Ovary (tissue), 9 donors: ENCODE data around the gene PSME3. TPM values are rescaled to one million over a fixed set of nuclear protein-coding genes. Genes with fewer than 3 reads are reported as not detected.

Experiments used
- DNase-seq, 5 donors: peaks; one replicate each; pipeline ENCODE4 v3.0.0-alpha.2; 2019 to 2020
- H3K27ac ChIP-seq, 2 donors: fragments of 200-600 bp; one replicate each; pipeline versions ENCODE4 v1.5.1 to v1.8.0; 2019 to 2022
- H3K27me3 ChIP-seq: fragments of 200-600 bp; one replicate; pipeline ENCODE4 v1.8.0; 2022
- H3K36me3 ChIP-seq: fragments of 200-600 bp; sonication (generic); one replicate; pipeline ENCODE4 v1.5.1; 2019
- H3K4me1 ChIP-seq: one replicate; pipeline ENCODE4 v1.8.1; 2013; ENCODE audit warnings: mild to moderate bottlenecking, moderate library complexity; ENCODE audit not compliant: insufficient read depth
- H3K4me3 ChIP-seq: fragments of 200-600 bp; sonication (generic); one replicate; pipeline ENCODE4 v1.5.1; 2017
- H3K9me3 ChIP-seq, 2 donors: fragments of 200-600 bp in 1 of 2; sonication (generic) in 1 of 2; one replicate each; pipeline versions ENCODE4 v1.5.1 to v1.8.1; 2013 to 2019; ENCODE audit warnings: mild to moderate bottlenecking in 1 of 2, moderate library complexity in 1 of 2
- CTCF ChIP-seq, 3 donors: fragments of 450-650 bp in 2 of 3; fragments of 200-600 bp in 1 of 3; IDR thresholded peaks; one replicate each; pipeline versions ENCODE4 v1.5.1 to v1.8.0; 2016 to 2022; ENCODE audit warnings: antibody characterized with exemption in 3 of 3, mild to moderate bottlenecking in 1 of 3
- EP300 ChIP-seq: sonication (generic); formaldehyde crosslinking; IDR thresholded peaks from one replicate; pipeline ENCODE4 v1.6.1; 2017; ENCODE audit warnings: antibody characterized with exemption
- POLR2A ChIP-seq: fragments of 450-650 bp; IDR thresholded peaks from one replicate; pipeline ENCODE4 v1.6.1; 2017; ENCODE audit warnings: antibody characterized with exemption, mild to moderate bottlenecking, moderate library complexity
- WGBS, 3 donors: extraction: QIAGEN DNeasy Blood & Tissue Kit in 1 of 3; methylation state at CpG; one replicate each; pipeline versions ENCODE4 v1.1.5 to v1.1.7; 2013 to 2017; 5-methylcytosine and 5-hydroxymethylcytosine counted together
- intact Hi-C, 4 donors: fragments of 100-400 bp; cut with DNase I; formaldehyde crosslinking; loops; one replicate each; pipeline versions ENCODE4 v1.11.0 to v1.15.1; 2022 to 2023
- polyA plus RNA-seq, 2 donors: library from polyadenylated mRNA; stranded (reverse); fragments of 200-250 nt in 1 of 2; fragments of 350-450 nt in 1 of 2; fragmentation: Illumina TruSeq in 1 of 2; extraction: RNeasy Lipid Tissue Mini Kit (QIAGEN cat#74804) in 1 of 2; gene quantifications; one replicate each; pipeline ENCODE4 v1.2.3, GENCODE V29; 2013 to 2014
- total RNA-seq, 7 donors: library from RNA; depleted of rRNA in 2 of 7; stranded (reverse); fragments of >200 nt in 2 of 7; fragmentation: NEBNext Ultra II Directional in 3 of 7; extraction: Animal tissue kit (Norgen Biotek cat#: 25700) in 3 of 7; gene quantifications; one replicate each; pipeline versions ENCODE4 v1.1.0 to v1.2.4, GENCODE V29; 2016 to 2023
- donor health status: DM: no; HTN: no; CAD: no; lungs with moderate emphysema.
- donor health status: DM: no; HTN: no; CAD: no.
- donor health status: Bipolar disorder and iron deficiency.
- donor health status: DM: yes; HTN: yes; CAD: no.
- donor health status: DM: no; HTN: no; CAD: no.
- donor health status: DM: yes; HTN: yes; CAD: no.

PSME3 gene
- total and polyA plus RNA-seq, 9 donors = 28.6 to 118 (median 61.9) TPM

DNA sequence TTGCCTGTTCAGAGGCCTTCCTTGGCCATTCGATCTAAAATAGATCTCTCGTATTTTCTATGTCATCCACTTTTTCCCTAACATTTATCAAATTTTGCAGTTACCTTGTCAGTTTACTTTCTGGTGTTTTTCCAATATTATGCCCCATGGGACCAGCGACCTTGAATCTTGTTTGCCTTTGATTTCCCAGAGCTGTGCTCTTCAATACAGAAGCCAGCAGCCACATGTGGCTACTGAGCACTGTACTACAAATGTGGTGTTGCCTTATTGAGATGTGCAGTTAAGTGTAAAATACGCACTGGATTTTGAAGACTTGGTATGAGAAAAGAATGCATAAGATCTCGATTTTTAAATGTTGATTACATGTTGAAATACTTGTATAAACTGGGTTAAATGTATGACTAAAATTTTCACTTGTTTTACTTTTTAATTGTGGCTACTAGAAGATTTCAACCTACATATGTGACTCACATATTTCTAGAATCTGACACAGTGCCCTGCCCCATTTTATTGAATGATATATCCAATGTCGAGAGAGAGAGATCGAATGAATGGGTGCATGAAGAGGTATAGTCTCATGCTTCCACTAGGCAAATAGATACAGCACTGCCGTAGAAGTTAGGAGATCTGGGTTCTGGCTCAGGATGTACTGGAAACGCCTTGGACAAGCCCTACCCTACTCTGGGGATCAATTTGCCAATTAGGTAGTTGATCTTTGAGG, 824 bp upstream of the PSME3 start:
- DNase-seq = no peak
- Histone ChIP-seq H3K4me1 (no peaks in the 10 kb centered on the region), H3K4me3 (peak overlapping the region; percentile 74), H3K9me3 (no peaks in the 10 kb centered on the region), H3K27me3 (no peaks in the 10 kb centered on the region), H3K36me3 (no peaks in the 10 kb centered on the region), H3K27ac (peak overlapping the region; percentile 56 to 82)
- TF ChIP-seq POLR2A (no peak), EP300 (no peak), CTCF (IDR thresholded peaks at IDR 0.05) (no peak)
- 45 to 49% (median 48%) methylated on average over 9 of the region's 9 CpGs for WGBS, 3 donors
- intact Hi-C loops = no loop called here

GRCh38 chr17:42833767-42834422, 698 bp downstream of the PSME3 start:
- Histone ChIP-seq H3K27ac (peak overlapping the region; percentile 56 to 82), H3K4me3 (peak overlapping the region; percentile 74), H3K36me3 (no peaks in the 10 kb centered on the region), H3K9me3 (no peaks in the 10 kb centered on the region), H3K4me1 (no peaks in the 10 kb centered on the region), H3K27me3 (no peaks in the 10 kb centered on the region)
- intact Hi-C loops = no loop called here
- WGBS, 3 donors = 5 to 7% (median 5%) methylated on average over 17 to 18 of the region's 18 CpGs
- no peak for DNase-seq
- TF ChIP-seq POLR2A (no peak), EP300 (no peak), CTCF (IDR thresholded peaks at IDR 0.05) (no peak)

- no peaks in the 10 kb centered on the region for H3K9me3 ChIP-seq
- no peaks in the 10 kb centered on the region for H3K36me3 ChIP-seq
- no peak overlapping the region for H3K27ac ChIP-seq
- no peaks in the 10 kb centered on the region for H3K27me3 ChIP-seq
- H3K4me3 ChIP-seq = no peak overlapping the region
- H3K4me1 ChIP-seq = no peaks in the 10 kb centered on the region
- DNase-seq = no peak
- intact Hi-C loops = no loop called here
- WGBS, 3 donors = 92 to 95% (median 94%) methylated on average over 6 of the region's 6 CpGs
- TF ChIP-seq CTCF (IDR thresholded peaks at IDR 0.05) = no peak
- TF ChIP-seq EP300 = no peak
- no peak for TF ChIP-seq POLR2A
Measured at GRCh38 chr17:42835732-42836131, 2.5 kb downstream of the PSME3 start.

- Histone ChIP-seq H3K4me1 (no peaks in the 10 kb centered on the region), H3K36me3 (no peaks in the 10 kb centered on the region), H3K4me3 (no peak overlapping the region), H3K27ac (no peak overlapping the region), H3K9me3 (no peaks in the 10 kb centered on the region), H3K27me3 (no peaks in the 10 kb centered on the region)
- TF ChIP-seq EP300 = no peak
- TF ChIP-seq POLR2A = no peak
- no peak for TF ChIP-seq CTCF (IDR thresholded peaks at IDR 0.05)
- intact Hi-C loops = loop anchor here in 2 of 4 donors (5.0 to 10.0 kb wide), 2 partner anchors 95 to 153 kb away; partner anchors contain the start of gene RPL27 (in 1 of the 2)
- WGBS, 3 donors = 37 to 50% (median 39%) methylated on average over 11 of the region's 11 CpGs
- no peak for DNase-seq
Measured at GRCh38 chr17:42841975-42842685, 8.9 kb downstream of the PSME3 start.
